H1 (cell line): ENCODE measurements around the gene SLC13A3. TPM values are rescaled to one million over a fixed set of nuclear protein-coding genes. Genes with fewer than 3 reads are reported as not detected.

Source experiments
- CTCF ChIA-PET: fragments of 300-600 bp; sonication (Branson Sonifier 250); formaldehyde crosslinking; loops from one replicate; lab custom pipeline; 2021; ENCODE audit not compliant: partially characterized antibody; lab: Charles Lee
- POLR2A ChIA-PET: fragments of 300-600 bp; sonication (Branson Sonifier 250); formaldehyde crosslinking; loops from one replicate; lab custom pipeline; 2021; ENCODE audit warnings: inconsistent platforms; ENCODE audit not compliant: partially characterized antibody; lab: Charles Lee
- DNase-seq, 2 experiments: peaks; one replicate each; pipeline versions ENCODE4 v3.0.0 to v3.0.0-alpha.2; 2010 to 2022; ENCODE audit warnings: low spot score in 2 of 2, low read depth in 1 of 2, mixed read lengths in 1 of 2
- FAIRE-seq: peaks from 2 replicates; lab custom pipeline; 2011; peaks lifted over from hg19 to GRCh38; lab: Jason Lieb, UNC
- H2AFZ ChIP-seq: 2 replicates; pipeline ENCODE4 v1.8.1; 2012; ENCODE audit warnings: low read length, inconsistent platforms
- H2AK5ac ChIP-seq: 2 replicates; pipeline ENCODE4 v1.6.1; 2013; ENCODE audit warnings: low read depth, low read length
- H2BK120ac ChIP-seq: replicated peaks from 2 replicates; pipeline ENCODE3; 2013; ENCODE audit warnings: low read depth, low read length, inconsistent platforms
- H2BK12ac ChIP-seq: 2 replicates; pipeline ENCODE4 v1.6.1; 2013; ENCODE audit warnings: low read depth, low read length
- H2BK15ac ChIP-seq: 2 replicates; pipeline ENCODE4 v1.6.1; 2013; ENCODE audit warnings: low read length
- H2BK20ac ChIP-seq: 2 replicates; pipeline ENCODE4 v1.6.1; 2013; ENCODE audit warnings: low read length
- H2BK5ac ChIP-seq: 2 replicates; pipeline ENCODE4 v1.6.1; 2013; ENCODE audit warnings: low read depth, low read length
- H3K14ac ChIP-seq: 2 replicates; pipeline ENCODE4 v1.6.1; 2013; ENCODE audit warnings: inconsistent platforms; ENCODE audit not compliant: insufficient read length
- H3K18ac ChIP-seq: 2 replicates; pipeline ENCODE4 v1.6.1; 2013; ENCODE audit warnings: low read length; ENCODE audit errors: extremely low read depth
- H3K23ac ChIP-seq: 2 replicates; pipeline ENCODE4 v1.6.1; 2013; ENCODE audit warnings: inconsistent platforms; ENCODE audit not compliant: insufficient read length
- H3K23me2 ChIP-seq: 2 replicates; pipeline ENCODE4 v1.6.1; 2013; ENCODE audit warnings: low read depth, low read length
- H3K27ac ChIP-seq: 2 replicates; pipeline ENCODE4 v1.6.1; 2011; ENCODE audit warnings: low read depth, low read length, inconsistent platforms
- H3K27me3 ChIP-seq, 4 experiments: replicated peaks in 1 of 4; 1 replicate in 1 of 4; 2 replicates in 3 of 4; pipeline versions ENCODE4 v1.6.1 to v1.8.1; 2011 to 2013; ENCODE audit warnings: low read length in 3 of 4, mild to moderate bottlenecking in 3 of 4, inconsistent platforms in 2 of 4, mixed read lengths in 2 of 4, moderate library complexity in 1 of 4; ENCODE audit not compliant: control insufficient read depth in 3 of 4, insufficient read depth in 3 of 4; ENCODE audit errors: extremely low read depth in 1 of 4
- H3K36me3 ChIP-seq, 4 experiments: 2 replicates each; pipeline versions ENCODE4 v1.6.1 to v1.8.1; 2011 to 2013; ENCODE audit warnings: mild to moderate bottlenecking in 4 of 4, low read length in 3 of 4, moderate library complexity in 2 of 4, control low read depth in 1 of 4, inconsistent platforms in 1 of 4; ENCODE audit not compliant: insufficient read depth in 4 of 4, control insufficient read depth in 2 of 4
- H3K4ac ChIP-seq: replicated peaks from 2 replicates; pipeline ENCODE3; 2013; ENCODE audit warnings: low read length, low read depth, mixed read lengths, inconsistent platforms; ENCODE audit not compliant: insufficient read length
- H3K4me1 ChIP-seq, 4 experiments: replicated peaks in 1 of 4; 1 replicate in 1 of 4; 2 replicates in 3 of 4; pipeline versions ENCODE4 v1.6.1 to v1.8.1; 2011 to 2013; ENCODE audit warnings: low read length in 3 of 4, inconsistent platforms in 2 of 4, mixed read lengths in 1 of 4; ENCODE audit not compliant: insufficient read depth in 4 of 4, control insufficient read depth in 3 of 4
- H3K4me2 ChIP-seq, 2 experiments: 2 replicates each; pipeline versions ENCODE4 v1.6.1 to v1.8.1; 2011 to 2013; ENCODE audit warnings: low read depth in 2 of 2, low read length in 2 of 2, control low read depth in 1 of 2, inconsistent platforms in 1 of 2, mild to moderate bottlenecking in 1 of 2; ENCODE audit not compliant: insufficient read depth in 1 of 2
- H3K4me3 ChIP-seq, 4 experiments: fragments of 200-600, 300-600 bp in 1 of 4; sonication (generic), shearing (Covaris generic), sonication (Bioruptor Twin) in 1 of 4; 2 replicates each; pipeline versions ENCODE4 v1.5.1 to v1.8.1; 2011 to 2016; ENCODE audit warnings: low read length in 4 of 4, low read depth in 3 of 4, control low read depth in 2 of 4, inconsistent platforms in 2 of 4, mild to moderate bottlenecking in 2 of 4, mixed read lengths in 1 of 4, moderate library complexity in 1 of 4; ENCODE audit not compliant: insufficient read depth in 2 of 4; ENCODE audit errors: extremely low read depth in 1 of 4
- H3K56ac ChIP-seq: replicated peaks from 2 replicates; pipeline ENCODE3; 2013; ENCODE audit warnings: low read depth, mild to moderate bottlenecking, mixed read lengths, low read length, inconsistent platforms; ENCODE audit not compliant: insufficient read length
- H3K79me1 ChIP-seq: 2 replicates; pipeline ENCODE4 v1.6.1; 2013; ENCODE audit warnings: low read depth, low read length, control low read depth
- H3K79me2 ChIP-seq, 2 experiments: 2 replicates each; pipeline versions ENCODE4 v1.6.1 to v1.8.1; 2012 to 2013; ENCODE audit warnings: low read length in 2 of 2, mild to moderate bottlenecking in 2 of 2, inconsistent platforms in 1 of 2; ENCODE audit not compliant: insufficient read depth in 2 of 2, control insufficient read depth in 1 of 2
- H3K9ac ChIP-seq, 4 experiments: replicated peaks in 1 of 4; 1 replicate in 1 of 4; 2 replicates in 3 of 4; pipeline versions ENCODE4 v1.6.1 to v1.8.1; 2011 to 2013; ENCODE audit warnings: low read depth in 3 of 4, low read length in 3 of 4, control low read depth in 2 of 4, mild to moderate bottlenecking in 2 of 4, moderate library complexity in 2 of 4, inconsistent platforms in 1 of 4; ENCODE audit errors: extremely low read depth in 1 of 4
- H3K9me3 ChIP-seq, 2 experiments: 2 replicates each; pipeline versions ENCODE4 v1.6.1 to v1.8.1; 2012 to 2013; ENCODE audit warnings: mild to moderate bottlenecking in 2 of 2, moderate library complexity in 2 of 2, control low read depth in 1 of 2, inconsistent platforms in 1 of 2, low read depth in 1 of 2, low read length in 1 of 2, mixed read lengths in 1 of 2; ENCODE audit not compliant: insufficient read depth in 2 of 2
- H4K20me1 ChIP-seq, 2 experiments: replicated peaks in 1 of 2; 2 replicates each; pipeline versions ENCODE3 to v1.8.1; 2011 to 2013; ENCODE audit warnings: inconsistent platforms in 2 of 2, low read length in 2 of 2, mild to moderate bottlenecking in 1 of 2; ENCODE audit not compliant: insufficient read depth in 2 of 2, control insufficient read depth in 1 of 2
- H4K5ac ChIP-seq: 2 replicates; pipeline ENCODE4 v1.6.1; 2013; ENCODE audit warnings: low read length, low read depth, mixed read lengths, inconsistent platforms; ENCODE audit not compliant: insufficient read length
- H4K8ac ChIP-seq: 2 replicates; pipeline ENCODE4 v1.8.0; 2013; ENCODE audit warnings: mild to moderate bottlenecking, moderate library complexity, low read length, inconsistent platforms; ENCODE audit not compliant: insufficient read depth; ENCODE audit errors: extremely low read depth
- H4K91ac ChIP-seq: replicated peaks from 2 replicates; pipeline ENCODE3; 2013; ENCODE audit warnings: low read length, mixed read lengths, inconsistent platforms; ENCODE audit not compliant: insufficient read length
- CTCF ChIP-seq, 3 experiments: IDR thresholded peaks; 1 replicate in 2 of 3; 2 replicates in 1 of 3; pipeline versions ENCODE4 v1.5.1 to v1.6.1; 2011; ENCODE audit warnings: low read length in 3 of 3, mild to moderate bottlenecking in 3 of 3, inconsistent platforms in 2 of 3, low read depth in 1 of 3, moderate library complexity in 1 of 3; ENCODE audit not compliant: insufficient read depth in 1 of 3; ENCODE audit errors: control extremely low read depth in 1 of 3
- MAX ChIP-seq: IDR thresholded peaks from 2 replicates; pipeline ENCODE4 v1.6.1; 2012; ENCODE audit warnings: inconsistent platforms
- SIN3A ChIP-seq, 2 experiments: IDR thresholded peaks in 1 of 2; conservative IDR thresholded peaks in 1 of 2; 2 replicates each; pipeline ENCODE4 v1.6.1; 2011 to 2012; ENCODE audit warnings: low read length in 2 of 2, improper control_type of control experiment in 1 of 2, low read depth in 1 of 2, mild to moderate bottlenecking in 1 of 2
- TEAD4 ChIP-seq: IDR thresholded peaks from 2 replicates; pipeline ENCODE4 v1.6.1; 2012; ENCODE audit warnings: low read depth, low read length, inconsistent platforms, mixed read lengths
- WGBS, 2 experiments: shearing (Covaris generic) in 1 of 2; methylation state at CpG; one replicate each; pipeline versions ENCODE4 v1.1.6 to v1.1.7; 2013 to 2015; ENCODE audit warnings: low lambda C conversion rate in 2 of 2, mixed read lengths in 2 of 2, inconsistent platforms in 1 of 2, low coverage in 1 of 2, missing lambda C conversion rate in 1 of 2; ENCODE audit not compliant: insufficient replicate concordance in 2 of 2, insufficient coverage in 1 of 2, insufficient read length in 1 of 2; ENCODE audit errors: extremely low coverage in 1 of 2, missing lambda C conversion rate in 1 of 2; 5-methylcytosine and 5-hydroxymethylcytosine counted together
- polyA plus RNA-seq, 7 experiments: library from polyadenylated mRNA; depleted of rRNA in 3 of 7; stranded (reverse) in 5 of 7; unstranded in 2 of 7; fragments of >200 nt in 5 of 7; fragments of 200-250 nt in 2 of 7; gene quantifications; 1 replicate in 5 of 7; 2 replicates in 1 of 7; 4 replicates in 1 of 7; pipeline versions ENCODE4 v1.2.1 to v1.2.3, GENCODE V29; 2011 to 2013; ENCODE audit warnings: missing spikeins in 2 of 7, mixed read lengths in 2 of 7
- total RNA-seq: library from RNA; stranded (reverse); fragmentation: NEBNext Ultra II Directional; extraction: Animal tissue kit (Norgen Biotek cat#: 25700); gene quantifications from 2 replicates; pipeline ENCODE4 v1.2.1, GENCODE V29; 2021

The SLC13A3 gene
- total and polyA plus RNA-seq, 2 of the 8 experiments (the other 6 are each of a cell fraction or from before 2014, with no cell fraction given) = 9.4 to 12.6 TPM

- Histone ChIP-seq H3K79me2 (no peaks in the 10 kb centered on the region), H2BK5ac (no peak overlapping the region), H3K27ac (no peak overlapping the region)
These were observed 45.6 kb upstream of the SLC13A3 start for GRCh38 chr20:46696791-46697279.

More at GRCh38 chr20:46696791-46697279, 45.6 kb upstream of the SLC13A3 start:
- no peak overlapping the region for H3K4me3 ChIP-seq
- H3K23me2 ChIP-seq = no peaks in the 10 kb centered on the region; the same call in 1 of the 2 replicates
- no peaks in the 10 kb centered on the region for H4K20me1 ChIP-seq
- WGBS, 2 experiments = 89% methylated on average over 3 of the region's 3 CpGs; no CpG with 5 or more reads in 1 of the 2 experiments
- no peak overlapping the region for H2BK15ac ChIP-seq
- no peak overlapping the region for H2BK120ac ChIP-seq
- no peak overlapping the region for H4K8ac ChIP-seq
- H3K56ac ChIP-seq = no peak overlapping the region
- peaks cover 0 to 5% (median 3%) of the 10 kb centered on the region in 4 experiments; a peak in 3 of 7 replicates for H3K4me1 ChIP-seq
- no peak overlapping the region for H2AFZ ChIP-seq
- no peak overlapping the region for H3K4me2 ChIP-seq
- POLR2A ChIA-PET = interaction anchor here (1.9 to 4.5 kb wide), 2 partner anchors 8 to 13 kb away, joined by 7 to 36 read pairs; partner anchors contain the start of gene TP53RK
- no peaks in the 10 kb centered on the region; a peak in 1 of 4 replicates for H3K9me3 ChIP-seq
- no peak overlapping the region for H2AK5ac ChIP-seq
- H3K18ac ChIP-seq = no peak overlapping the region
- no peak overlapping the region for H3K14ac ChIP-seq
- H3K27me3 ChIP-seq = no peaks in the 10 kb centered on the region
- no peak overlapping the region for H2BK12ac ChIP-seq
- TF ChIP-seq CTCF (IDR thresholded peaks at IDR 0.05; ENCODE audit: control extremely low read depth in 1 of 3, insufficient read depth in 1 of 3, low read depth in 1 of 3, low read length in 3 of 3) (no peak), TEAD4 (no peak), MAX (no peak), SIN3A (conservative IDR thresholded peaks at IDR 0.05 in 1 of 2, IDR thresholded peaks at IDR 0.05 in 1 of 2; ENCODE audit: low read depth in 1 of 2, low read length in 2 of 2) (no peak)
- TF ChIP-seq, all 59 proteins: peak for 0
- Histone ChIP-seq H3K23ac (no peak overlapping the region), H3K4ac (no peak overlapping the region), H3K36me3 (no peaks in the 10 kb centered on the region), H2BK20ac (no peak overlapping the region), H4K5ac (no peak overlapping the region), H4K91ac (no peak overlapping the region), H3K79me1 (no peaks in the 10 kb centered on the region), H3K9ac (no peak overlapping the region)
- CTCF ChIA-PET = interaction anchor here (0.7 to 2.1 kb wide), 10 partner anchors 9 to 158 kb away, joined by 3 to 7 read pairs (median 4); no protein-coding TSS in a partner anchor
- DNase-seq (no peak), FAIRE-seq (no peak)
